CD8-positive, alpha-beta memory T cell (primary cell): ENCODE measurements around the gene FGF8. TPM values are rescaled to one million over a fixed set of nuclear protein-coding genes. Genes with fewer than 3 reads are reported as not detected.
A peak's percentile ranks its signal among the peaks of the same experiment; 100 is the strongest.

Source experiments
- CTCF ChIA-PET: fragments of 350-600 bp; sonication (Branson Sonifier 250); formaldehyde crosslinking; loops from one replicate; lab custom pipeline; 2021; ENCODE audit warnings: antibody characterized with exemption; lab: Charles Lee
- POLR2A ChIA-PET: fragments of 350-600 bp; sonication (Branson Sonifier 250); formaldehyde crosslinking; loops from one replicate; lab custom pipeline; 2021; ENCODE audit warnings: antibody characterized with exemption; lab: Charles Lee
- DNase-seq, 5 donors: peaks; one replicate each; pipeline versions ENCODE4 v3.0.0 to v3.0.0-alpha.2; 2020 to 2022; ENCODE audit warnings: mixed read lengths in 1 of 5
- H3K27ac ChIP-seq: one replicate; pipeline ENCODE4 v1.7.0; 2013; ENCODE audit warnings: low read depth, mild to moderate bottlenecking, low read length, moderate library complexity
- H3K27me3 ChIP-seq: 2 replicates; pipeline ENCODE4 v1.7.0; 2013; ENCODE audit warnings: low read length, mild to moderate bottlenecking; ENCODE audit not compliant: insufficient read depth, poor library complexity, severe bottlenecking
- H3K36me3 ChIP-seq: 2 replicates; pipeline ENCODE4 v1.7.0; 2013; ENCODE audit warnings: mild to moderate bottlenecking, low read length, moderate library complexity; ENCODE audit not compliant: insufficient read depth
- H3K4me1 ChIP-seq: 2 replicates; pipeline ENCODE4 v1.7.0; 2013; ENCODE audit warnings: mild to moderate bottlenecking, low read length, moderate library complexity; ENCODE audit not compliant: insufficient read depth
- H3K4me3 ChIP-seq: 2 replicates; pipeline ENCODE4 v1.7.0; 2013; ENCODE audit warnings: mild to moderate bottlenecking, low read length
- H3K9me3 ChIP-seq: 2 replicates; pipeline ENCODE4 v1.7.0; 2013; ENCODE audit warnings: mild to moderate bottlenecking, low read length
- H3K27ac Mint-ChIP-seq, 8 donors: one replicate each; pipeline ENCODE4 v1.8.0; 2020 to 2021; ENCODE audit warnings: mixed read lengths in 8 of 8, mild to moderate bottlenecking in 6 of 8, inconsistent platforms in 3 of 8, moderate library complexity in 3 of 8
- H3K27me3 Mint-ChIP-seq, 2 donors: one replicate each; pipeline ENCODE4 v1.8.0; 2020 to 2021; ENCODE audit warnings: mixed read lengths in 2 of 2, mild to moderate bottlenecking in 1 of 2, moderate library complexity in 1 of 2
- H3K36me3 Mint-ChIP-seq, 3 donors: one replicate each; pipeline ENCODE4 v1.8.0; 2020 to 2021; ENCODE audit warnings: mixed read lengths in 3 of 3, inconsistent platforms in 1 of 3, mild to moderate bottlenecking in 1 of 3
- H3K4me1 Mint-ChIP-seq, 3 donors: one replicate each; pipeline ENCODE4 v1.8.0; 2020 to 2021; ENCODE audit warnings: mixed read lengths in 3 of 3, inconsistent platforms in 1 of 3, mild to moderate bottlenecking in 1 of 3
- H3K4me3 Mint-ChIP-seq, 7 donors: one replicate each; pipeline ENCODE4 v1.8.0; 2020 to 2021; ENCODE audit warnings: mixed read lengths in 7 of 7, mild to moderate bottlenecking in 6 of 7, moderate library complexity in 4 of 7, inconsistent platforms in 2 of 7
- H3K9me3 Mint-ChIP-seq, 5 donors: one replicate each; pipeline ENCODE4 v1.8.0; 2020 to 2022; ENCODE audit warnings: mixed read lengths in 5 of 5, mild to moderate bottlenecking in 3 of 5, moderate library complexity in 2 of 5, inconsistent platforms in 1 of 5
- polyA plus RNA-seq: library from polyadenylated mRNA; unstranded; fragments of 300-500 nt; fragmentation: Illumina TruSeq; gene quantifications from one replicate; pipeline ENCODE4 v1.2.3, GENCODE V29; 2021
- total RNA-seq, 2 experiments: library from RNA; stranded (reverse); gene quantifications; one replicate each; pipeline ENCODE4 v1.2.3, GENCODE V29; 2021

The FGF8 gene
- total and polyA plus RNA-seq, 3 experiments from 2014 or later, result not detected

- Mint-ChIP-seq H3K4me3 (no peak overlapping the region), H3K9me3 (no peaks in the 10 kb centered on the region), H3K36me3 (no peaks in the 10 kb centered on the region), H3K27me3 (peaks cover 14 to 37% of the 10 kb centered on the region in 2 donors), H3K27ac (peak overlapping the region in 1 of 8 donors; percentile 24), H3K4me1 (no peaks in the 10 kb centered on the region)
- H3K4me1 ChIP-seq, result no peaks in the 10 kb centered on the region
- no peaks in the 10 kb centered on the region for H3K9me3 ChIP-seq
- CTCF ChIA-PET, result interaction anchor here (1.1 to 1.2 kb wide), 2 partner anchors 15 to 553 kb away, joined by 4 to 7 read pairs; no protein-coding TSS in a partner anchor
- no peak overlapping the region for H3K4me3 ChIP-seq
- no peak overlapping the region for H3K27ac ChIP-seq
- no peak for DNase-seq
- POLR2A ChIA-PET, result no interaction called here
- no peaks in the 10 kb centered on the region for H3K36me3 ChIP-seq
- H3K27me3 ChIP-seq, result no peaks in the 10 kb centered on the region
Observed at GRCh38 chr10:101766753-101767599, 8.9 kb downstream of the FGF8 start.

- CTCF ChIA-PET, result interaction anchor here (1.2 kb wide), 1 partner anchor 15 kb away, joined by 7 read pairs; no protein-coding TSS in a partner anchor
- no peak for DNase-seq
- no peak overlapping the region for H3K4me3 Mint-ChIP-seq
- Histone ChIP-seq H3K4me3 (no peak overlapping the region), H3K36me3 (no peaks in the 10 kb centered on the region), H3K9me3 (no peaks in the 10 kb centered on the region), H3K4me1 (no peaks in the 10 kb centered on the region), H3K27ac (no peak overlapping the region), H3K27me3 (no peaks in the 10 kb centered on the region)
- H3K36me3 Mint-ChIP-seq, result no peaks in the 10 kb centered on the region
- H3K4me1 Mint-ChIP-seq, result no peaks in the 10 kb centered on the region
- H3K27ac Mint-ChIP-seq, result no peak overlapping the region
- POLR2A ChIA-PET, result no interaction called here
- peaks cover 10 to 32% of the 10 kb centered on the region in 2 donors for H3K27me3 Mint-ChIP-seq
- H3K9me3 Mint-ChIP-seq, result no peaks in the 10 kb centered on the region
Observed at GRCh38 chr10:101766306-101766705, 9.6 kb downstream of the FGF8 start.

- H3K27me3 ChIP-seq, result no peaks in the 10 kb centered on the region
- CTCF ChIA-PET, result interaction anchor here (1.6 to 1.9 kb wide), 2 partner anchors 10 to 18 kb away, joined by 3 to 4 read pairs; no protein-coding TSS in a partner anchor
- no peak overlapping the region for H3K27ac ChIP-seq
- H3K4me3 Mint-ChIP-seq, result no peak overlapping the region
- H3K27ac Mint-ChIP-seq, result no peak overlapping the region
- H3K4me3 ChIP-seq, result no peak overlapping the region
- DNase-seq, result no peak
- H3K9me3 Mint-ChIP-seq, result no peaks in the 10 kb centered on the region
- no peaks in the 10 kb centered on the region for H3K9me3 ChIP-seq
- no peaks in the 10 kb centered on the region for H3K36me3 Mint-ChIP-seq
- POLR2A ChIA-PET, result no interaction called here
- H3K36me3 ChIP-seq, result no peaks in the 10 kb centered on the region
- no peaks in the 10 kb centered on the region for H3K4me1 Mint-ChIP-seq
- no peaks in the 10 kb centered on the region for H3K4me1 ChIP-seq
- H3K27me3 Mint-ChIP-seq, result peaks cover 10 to 28% of the 10 kb centered on the region in 2 donors
Observed at GRCh38 chr10:101763141-101763846, 12.6 kb downstream of the FGF8 start.

GRCh38 chr10:101762736-101763135 is 13.2 kb downstream of the FGF8 start:
- H3K4me3 ChIP-seq, result no peak overlapping the region
- POLR2A ChIA-PET, result no interaction called here
- H3K27ac Mint-ChIP-seq, result no peak overlapping the region

GRCh38 chr10:101761226-101761625 is 14.7 kb downstream of the FGF8 start:
- no peaks in the 10 kb centered on the region for H3K9me3 Mint-ChIP-seq
- Histone ChIP-seq H3K9me3 (no peaks in the 10 kb centered on the region), H3K4me1 (no peaks in the 10 kb centered on the region), H3K36me3 (no peaks in the 10 kb centered on the region), H3K27ac (no peak overlapping the region), H3K4me3 (no peak overlapping the region), H3K27me3 (no peaks in the 10 kb centered on the region)
- no peak overlapping the region for H3K4me3 Mint-ChIP-seq
- no peaks in the 10 kb centered on the region for H3K4me1 Mint-ChIP-seq
- DNase-seq, result no peak
- H3K36me3 Mint-ChIP-seq, result no peaks in the 10 kb centered on the region
- peaks cover 11 to 31% of the 10 kb centered on the region in 2 donors for H3K27me3 Mint-ChIP-seq
- H3K27ac Mint-ChIP-seq, result no peak overlapping the region
- POLR2A ChIA-PET, result no interaction called here
- CTCF ChIA-PET, result no interaction called here

More at GRCh38 chr10:101762736-101763135, 13.2 kb downstream of the FGF8 start:
- no peaks in the 10 kb centered on the region for H3K4me1 Mint-ChIP-seq
- no peak overlapping the region for H3K27ac ChIP-seq
- no peaks in the 10 kb centered on the region for H3K27me3 ChIP-seq
- DNase-seq, result no peak
- no peaks in the 10 kb centered on the region for H3K9me3 ChIP-seq
- no peak overlapping the region for H3K4me3 Mint-ChIP-seq
- no peaks in the 10 kb centered on the region for H3K4me1 ChIP-seq
- no peaks in the 10 kb centered on the region for H3K36me3 Mint-ChIP-seq
- peaks cover 7 to 31% of the 10 kb centered on the region in 2 donors for H3K27me3 Mint-ChIP-seq
- CTCF ChIA-PET, result interaction anchor here (1.6 to 1.9 kb wide), 2 partner anchors 11 to 19 kb away, joined by 3 to 4 read pairs; no protein-coding TSS in a partner anchor
- H3K36me3 ChIP-seq, result no peaks in the 10 kb centered on the region
- no peaks in the 10 kb centered on the region for H3K9me3 Mint-ChIP-seq

- Mint-ChIP-seq H3K36me3 (no peaks in the 10 kb centered on the region), H3K27ac (no peak overlapping the region), H3K27me3 (peaks cover 12 to 31% of the 10 kb centered on the region in 2 donors), H3K9me3 (no peaks in the 10 kb centered on the region), H3K4me3 (no peak overlapping the region), H3K4me1 (no peaks in the 10 kb centered on the region)
- ChIA-PET POLR2A (no interaction called here), CTCF (no interaction called here)
- Histone ChIP-seq H3K27me3 (no peaks in the 10 kb centered on the region), H3K36me3 (no peaks in the 10 kb centered on the region), H3K4me1 (no peaks in the 10 kb centered on the region), H3K9me3 (no peaks in the 10 kb centered on the region), H3K4me3 (no peak overlapping the region), H3K27ac (no peak overlapping the region)
- no peak for DNase-seq
Observed at GRCh38 chr10:101760510-101760909, 15.4 kb downstream of the FGF8 start.

GRCh38 chr10:101759309-101760247 is 16.3 kb downstream of the FGF8 start:
- H3K27me3 Mint-ChIP-seq, result peaks cover 13 to 32% of the 10 kb centered on the region in 2 donors
- H3K4me3 Mint-ChIP-seq, result no peak overlapping the region
- Histone ChIP-seq H3K27me3 (no peaks in the 10 kb centered on the region), H3K4me1 (no peaks in the 10 kb centered on the region), H3K9me3 (no peaks in the 10 kb centered on the region), H3K36me3 (no peaks in the 10 kb centered on the region), H3K27ac (no peak overlapping the region), H3K4me3 (no peak overlapping the region)
- no peaks in the 10 kb centered on the region for H3K9me3 Mint-ChIP-seq
- POLR2A ChIA-PET, result no interaction called here
- no peaks in the 10 kb centered on the region for H3K36me3 Mint-ChIP-seq
- no peaks in the 10 kb centered on the region for H3K4me1 Mint-ChIP-seq
- H3K27ac Mint-ChIP-seq, result no peak overlapping the region
- CTCF ChIA-PET, result interaction anchor here (2.4 kb wide), 1 partner anchor 22 kb away, joined by 9 read pairs; no protein-coding TSS in a partner anchor
- DNase-seq, result no peak
